Muscle of leg (tissue), 11 donors: ENCODE results near the gene ENKD1. TPM values are rescaled to one million over a fixed set of nuclear protein-coding genes. Genes with fewer than 3 reads are reported as not detected.

Experiments used
- DNase-seq: peaks from one replicate; pipeline ENCODE4 v3.0.0; 2013
- H3K27ac ChIP-seq: one replicate; pipeline ENCODE4 v1.5.1; 2013; ENCODE audit warnings: mild to moderate bottlenecking, low read length, control low read depth
- H3K27me3 ChIP-seq: one replicate; pipeline ENCODE4 v1.6.1; 2013; ENCODE audit warnings: low read length; ENCODE audit not compliant: control insufficient read depth, insufficient read depth
- H3K36me3 ChIP-seq: one replicate; pipeline ENCODE4 v1.6.1; 2013; ENCODE audit warnings: low read length; ENCODE audit not compliant: control insufficient read depth, insufficient read depth
- H3K4me1 ChIP-seq: one replicate; pipeline ENCODE4 v1.6.1; 2013; ENCODE audit warnings: low read length; ENCODE audit not compliant: control insufficient read depth, insufficient read depth
- H3K4me3 ChIP-seq: one replicate; pipeline ENCODE4 v1.5.1; 2013; ENCODE audit warnings: low read length, control low read depth
- H3K9me3 ChIP-seq: replicated peaks from 2 replicates; pipeline ENCODE4 v1.6.1; 2013; ENCODE audit warnings: low read depth, low read length; ENCODE audit not compliant: control insufficient read depth
- WGBS: methylation state at CpG from one replicate; pipeline ENCODE4 v1.1.5; 2013; ENCODE audit warnings: missing lambda C conversion rate; ENCODE audit not compliant: insufficient coverage; 5-methylcytosine and 5-hydroxymethylcytosine counted together
- polyA plus RNA-seq, 8 donors: library from polyadenylated mRNA; unstranded; fragments of 120-200 nt; gene quantifications; one replicate each; pipeline versions ENCODE4 v1.2.1 to v1.2.3, GENCODE V29; 2013; ENCODE audit warnings: inconsistent platforms in 1 of 8, low replicate concordance in 1 of 8; ENCODE audit not compliant: insufficient read length in 8 of 8, insufficient read depth in 1 of 8
- total RNA-seq: library from RNA; stranded (reverse); fragments of 120-200 nt; gene quantifications from one replicate; pipeline ENCODE4 v1.2.4, GENCODE V29; 2013

The ENKD1 gene
- total and polyA plus RNA-seq, 9 donors, result 8.1 to 13.4 (median 9.1) TPM

DNA sequence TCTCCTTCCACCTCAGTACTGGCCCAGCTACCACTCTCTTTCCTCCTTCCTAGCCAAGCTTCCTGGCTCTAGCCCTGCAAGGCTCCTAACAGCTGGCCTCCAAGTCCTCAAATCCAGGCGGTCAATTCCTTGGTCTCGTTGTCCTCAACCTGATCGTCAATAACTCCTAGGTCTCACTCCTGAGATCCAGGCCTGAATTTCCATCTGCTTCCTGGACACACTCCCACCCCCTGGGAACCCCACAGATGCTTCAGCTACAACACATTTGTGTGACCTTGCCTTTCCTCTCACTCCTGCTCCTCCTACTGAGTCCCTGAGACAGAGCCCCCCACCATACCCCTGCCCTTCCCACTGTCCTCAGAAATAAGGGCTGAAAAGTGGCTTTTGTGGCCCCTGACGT lies 2.3 kb downstream of the ENKD1 start:
- Histone ChIP-seq H3K4me1 (peaks cover 40% of the 10 kb centered on the region), H3K4me3 (no peak overlapping the region), H3K27me3 (no peaks in the 10 kb centered on the region), H3K27ac (no peak overlapping the region), H3K36me3 (peaks cover 20% of the 10 kb centered on the region), H3K9me3 (no peaks in the 10 kb centered on the region)
- 45% methylated on average over 4 of the region's 4 CpGs for WGBS
- peak; percentile 43 for DNase-seq

DNA sequence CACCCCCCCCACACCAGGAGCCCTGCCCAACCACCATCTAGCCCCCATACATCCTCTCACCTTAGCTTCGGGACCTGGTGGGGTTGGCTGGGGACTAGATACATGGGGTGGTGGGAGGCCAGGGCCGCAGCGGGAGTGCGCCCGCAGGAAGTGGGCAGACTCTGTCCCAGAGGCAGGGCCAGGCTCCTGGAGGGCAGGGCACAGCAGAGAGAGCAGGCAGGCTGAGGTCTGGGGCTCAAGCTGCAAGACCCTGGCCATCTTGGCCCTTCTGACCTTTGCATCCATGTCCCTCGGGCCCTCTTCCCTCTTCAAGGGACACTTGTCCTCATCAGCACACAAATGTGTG lies 2.7 kb downstream of the ENKD1 start:
- no peak for DNase-seq
- peaks cover 44% of the 10 kb centered on the region for H3K4me1 ChIP-seq
- 86% methylated on average over 5 of the region's 6 CpGs for WGBS

GRCh38 chr16:67663151-67663876 lies 3.2 kb downstream of the ENKD1 start:
- H3K4me3 ChIP-seq, result no peak overlapping the region
- WGBS, result 75% methylated on average over 24 of the region's 25 CpGs
- H3K27ac ChIP-seq, result no peak overlapping the region
- peaks cover 46% of the 10 kb centered on the region for H3K4me1 ChIP-seq
- no peak for DNase-seq
- no peaks in the 10 kb centered on the region for H3K27me3 ChIP-seq
- H3K9me3 ChIP-seq, result no peaks in the 10 kb centered on the region
- H3K36me3 ChIP-seq, result peaks cover 26% of the 10 kb centered on the region

More for the DNA sequence above, 2.7 kb downstream of the ENKD1 start:
- peaks cover 21% of the 10 kb centered on the region for H3K36me3 ChIP-seq
- no peaks in the 10 kb centered on the region for H3K27me3 ChIP-seq
- no peak overlapping the region for H3K27ac ChIP-seq
- no peak overlapping the region for H3K4me3 ChIP-seq
- H3K9me3 ChIP-seq, result no peaks in the 10 kb centered on the region

DNA sequence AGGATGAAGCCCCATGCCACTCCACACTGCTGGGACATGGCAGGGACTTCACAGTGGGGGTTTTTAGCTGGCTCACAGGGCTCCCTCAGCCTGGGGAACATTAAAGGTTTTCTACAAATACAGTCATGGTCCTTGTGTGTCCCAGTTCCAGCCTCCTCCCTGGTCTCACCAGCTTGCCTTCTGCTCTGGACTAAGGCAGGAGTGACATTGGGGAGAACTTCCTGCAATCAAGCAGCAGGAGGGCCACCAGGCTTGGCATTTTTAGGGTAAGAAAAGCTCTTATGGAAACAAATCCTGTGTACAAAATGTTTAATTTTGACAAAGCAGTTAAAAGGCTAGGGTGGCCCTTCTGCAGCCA lies 3.9 kb downstream of the ENKD1 start:
- Histone ChIP-seq H3K27ac (no peak overlapping the region), H3K36me3 (peaks cover 33% of the 10 kb centered on the region), H3K4me3 (no peak overlapping the region), H3K4me1 (peaks cover 40% of the 10 kb centered on the region), H3K27me3 (no peaks in the 10 kb centered on the region), H3K9me3 (no peaks in the 10 kb centered on the region)
- DNase-seq, result no peak

DNA sequence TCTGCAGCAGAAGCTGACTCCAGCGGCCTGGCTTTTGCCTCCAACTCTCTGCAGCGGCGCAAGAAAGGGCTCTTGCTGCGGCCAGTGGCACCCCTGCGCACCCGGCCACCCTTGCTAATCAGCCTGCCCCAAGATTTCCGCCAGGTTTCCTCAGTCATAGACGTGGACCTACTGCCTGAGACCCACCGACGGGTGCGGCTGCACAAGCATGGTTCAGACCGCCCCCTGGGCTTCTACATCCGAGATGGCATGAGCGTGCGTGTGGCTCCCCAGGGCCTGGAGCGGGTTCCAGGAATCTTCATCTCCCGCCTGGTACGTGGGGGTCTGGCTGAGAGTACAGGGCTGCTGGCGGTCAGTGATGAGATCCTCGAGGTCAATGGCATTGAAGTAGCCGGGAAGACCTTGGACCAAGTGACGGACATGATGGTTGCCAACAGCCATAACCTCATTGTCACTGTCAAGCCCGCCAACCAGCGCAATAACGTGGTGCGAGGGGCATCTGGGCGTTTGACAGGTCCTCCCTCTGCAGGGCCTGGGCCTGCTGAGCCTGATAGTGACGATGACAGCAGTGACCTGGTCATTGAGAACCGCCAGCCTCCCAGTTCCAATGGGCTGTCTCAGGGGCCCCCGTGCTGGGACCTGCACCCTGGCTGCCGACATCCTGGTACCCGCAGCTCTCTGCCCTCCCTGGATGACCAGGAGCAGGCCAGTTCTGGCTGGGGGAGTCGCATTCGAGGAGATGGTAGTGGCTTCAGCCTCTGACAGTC lies 4.5 kb downstream of the ENKD1 start:
- no peaks in the 10 kb centered on the region for H3K9me3 ChIP-seq
- no peak overlapping the region for H3K4me3 ChIP-seq
- peaks cover 34% of the 10 kb centered on the region for H3K4me1 ChIP-seq
- no peaks in the 10 kb centered on the region for H3K27me3 ChIP-seq
- H3K27ac ChIP-seq, result no peak overlapping the region
- DNase-seq, result no peak
- H3K36me3 ChIP-seq, result peaks cover 36% of the 10 kb centered on the region
- WGBS, result 88% methylated on average over 31 of the region's 34 CpGs

DNA sequence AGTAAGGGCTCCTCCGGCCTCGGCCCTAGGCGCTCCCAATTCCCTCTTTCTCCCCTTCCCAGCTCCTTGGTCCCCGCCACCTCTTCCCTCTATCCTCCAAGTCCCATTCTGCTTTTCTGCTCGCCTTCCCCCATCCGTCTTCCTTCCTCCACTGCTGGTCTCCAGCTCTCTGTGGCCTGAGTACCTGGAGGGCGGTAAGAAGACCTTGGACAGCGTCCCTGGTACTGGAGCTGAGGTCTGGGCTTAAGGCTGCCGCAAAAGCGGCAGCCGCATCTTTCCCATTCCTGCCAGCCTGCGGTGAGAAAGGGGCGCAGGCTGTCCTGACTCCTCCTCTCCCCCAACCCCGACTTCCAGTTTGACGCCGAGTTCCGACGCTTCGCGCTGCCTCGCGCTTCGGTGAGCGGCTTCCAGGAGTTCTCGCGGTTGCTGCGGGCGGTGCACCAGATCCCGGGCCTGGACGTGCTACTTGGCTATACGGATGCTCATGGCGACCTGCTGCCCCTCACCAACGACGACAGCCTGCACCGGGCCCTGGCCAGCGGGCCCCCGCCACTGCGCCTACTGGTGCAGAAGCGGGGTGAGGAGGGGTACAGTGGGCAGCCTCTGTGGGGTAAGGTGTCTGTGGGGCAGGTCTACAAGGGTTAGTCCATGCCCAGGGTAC lies 5.3 kb downstream of the ENKD1 start:
- peak; percentile 68 for DNase-seq
- 4% methylated on average over 32 of the region's 39 CpGs for WGBS
- Histone ChIP-seq H3K27me3 (peaks cover 2% of the 10 kb centered on the region), H3K36me3 (peaks cover 36% of the 10 kb centered on the region), H3K9me3 (no peaks in the 10 kb centered on the region), H3K4me1 (peaks cover 30% of the 10 kb centered on the region), H3K27ac (peak overlapping the region; percentile 78), H3K4me3 (peak overlapping the region; percentile 37)

DNA sequence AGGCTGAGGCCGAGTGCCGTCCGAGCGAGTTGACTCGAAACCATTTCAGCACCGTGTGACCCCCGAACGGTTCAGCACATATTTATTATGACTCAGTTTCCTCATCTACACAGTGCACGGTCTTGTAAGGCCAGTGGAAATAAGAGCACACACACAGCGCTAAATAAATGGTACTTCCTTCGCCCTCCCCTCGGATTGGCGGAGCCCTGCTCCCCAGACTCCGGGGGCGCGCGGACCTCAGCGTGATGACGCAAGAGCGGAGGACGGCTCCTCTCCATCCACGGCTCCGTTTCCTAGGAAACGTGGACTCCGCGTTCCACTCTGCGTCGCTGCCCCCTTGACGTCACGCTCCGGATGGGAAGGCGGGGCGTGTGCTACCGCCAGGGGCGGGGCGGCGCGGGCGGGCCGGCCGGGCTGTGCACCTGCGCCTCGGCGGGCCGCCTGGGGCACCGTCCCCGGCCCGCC lies 6.0 kb downstream of the ENKD1 start, which contains the start of gene PARD6A:
PARD6A (plus strand) TSS at position 397 of the 465 bp plus-strand sequence. CDS start 79 bp downstream, outside the sequence.
- Histone ChIP-seq H3K27me3 (peaks cover 7% of the 10 kb centered on the region), H3K27ac (peak within 1 kb of the TSS; percentile 97), H3K36me3 (peaks cover 36% of the 10 kb centered on the region), H3K4me3 (peak within 1 kb of the TSS; percentile 75), H3K4me1 (peaks cover 24% of the 10 kb centered on the region), H3K9me3 (no peaks in the 10 kb centered on the region)
- under 1% methylated on average over 48 of the region's 48 CpGs for WGBS
- DNase-seq, result peak; percentile 99

GRCh38 chr16:67659675-67660563 lies 6.6 kb downstream of the ENKD1 start, which contains the start of gene ACD:
Gene ACD (minus strand): TSS chr16:67660260. CDS start chr16:67660220, 40 bp downstream.
- Histone ChIP-seq H3K36me3 (peaks cover 35% of the 10 kb centered on the region), H3K4me1 (peaks cover 23% of the 10 kb centered on the region), H3K27me3 (peaks cover 14% of the 10 kb centered on the region), H3K4me3 (peak within 1 kb of the TSS; percentile 75), H3K9me3 (no peaks in the 10 kb centered on the region), H3K27ac (peak within 1 kb of the TSS; percentile 97)
- WGBS, result under 1% methylated on average over 77 of the region's 83 CpGs
- peak; percentile 97 for DNase-seq

DNA sequence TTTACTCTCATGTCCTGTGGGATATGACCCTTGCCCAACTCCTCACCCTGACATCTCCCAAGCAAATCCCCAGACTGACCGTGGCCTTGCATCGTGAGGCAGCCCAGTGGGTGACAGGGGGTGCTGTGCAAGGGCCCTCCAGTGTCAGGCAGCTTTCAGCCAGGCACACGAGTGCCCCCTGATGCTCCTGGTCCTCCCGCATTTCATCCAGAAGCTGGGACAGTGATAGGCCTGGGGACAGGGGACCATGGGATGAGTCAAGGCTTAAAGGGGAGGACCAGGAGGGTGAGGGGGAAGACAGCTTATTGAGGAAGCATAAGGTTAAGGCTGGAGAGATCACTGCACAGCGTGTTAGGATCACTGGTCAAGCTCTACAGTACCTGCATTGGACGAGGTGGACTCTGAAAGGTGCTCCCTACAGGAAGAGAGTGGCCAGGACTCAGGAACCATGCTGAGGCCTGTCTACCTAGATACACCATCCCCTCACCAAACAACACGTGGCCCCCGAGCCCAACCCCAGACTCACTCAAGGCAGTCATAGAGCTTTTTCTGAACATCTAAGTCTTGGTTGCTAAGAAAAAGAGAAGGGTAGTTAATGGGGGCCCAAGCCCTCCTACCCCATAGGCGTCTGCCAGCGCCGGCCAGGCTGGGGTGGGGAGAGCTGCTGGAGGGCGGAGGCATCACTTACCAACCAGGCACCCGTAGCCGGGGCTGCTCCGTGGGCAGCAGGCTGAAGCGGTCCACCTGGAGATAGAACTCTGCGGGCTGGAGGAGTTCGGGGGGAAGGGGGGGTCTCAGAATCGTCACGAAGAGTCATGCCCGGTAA lies 7.5 kb downstream of the ENKD1 start:
- 86% methylated on average over 5 of the region's 21 CpGs for WGBS
- H3K4me3 ChIP-seq, result peak overlapping the region; percentile 75
- H3K9me3 ChIP-seq, result no peaks in the 10 kb centered on the region
- H3K27ac ChIP-seq, result no peak overlapping the region
- H3K36me3 ChIP-seq, result peaks cover 32% of the 10 kb centered on the region
- DNase-seq, result no peak
- H3K4me1 ChIP-seq, result peaks cover 23% of the 10 kb centered on the region
- peaks cover 23% of the 10 kb centered on the region for H3K27me3 ChIP-seq
